Right atrium auricular region (tissue), 2 donors: ENCODE results near the gene DMRT1. TPM values are rescaled to one million over a fixed set of nuclear protein-coding genes. Genes with fewer than 3 reads are reported as not detected.

Experiments used
- DNase-seq: peaks from one replicate; pipeline ENCODE4 v3.0.0-alpha.2; 2019; ENCODE audit warnings: low spot score
- H3K27ac ChIP-seq, 2 donors: fragments of 200-600 bp; sonication (generic); 1 replicate in 1 of 2; 2 replicates in 1 of 2; pipeline ENCODE4 v1.5.1; 2016 to 2019
- H3K27me3 ChIP-seq, 2 donors: fragments of 200-600 bp; sonication (generic); one replicate each; pipeline versions ENCODE4 v1.5.1 to v1.6.0; 2017 to 2019
- H3K36me3 ChIP-seq: fragments of 200-600 bp; sonication (generic); one replicate; pipeline ENCODE4 v1.5.1; 2016
- H3K4me1 ChIP-seq, 2 donors: fragments of 200-600 bp; sonication (generic); one replicate each; pipeline versions ENCODE4 v1.5.1 to v1.6.0; 2017 to 2019
- H3K4me3 ChIP-seq, 2 donors: fragments of 200-600 bp; sonication (generic); 1 replicate in 1 of 2; 2 replicates in 1 of 2; pipeline ENCODE4 v1.5.1; 2017 to 2019; ENCODE audit warnings: mild to moderate bottlenecking in 1 of 2, moderate library complexity in 1 of 2
- H3K9me3 ChIP-seq, 2 donors: fragments of 200-600 bp; sonication (generic); one replicate each; pipeline ENCODE4 v1.5.1; 2019
- total RNA-seq, 2 donors: library from RNA; depleted of rRNA; stranded (reverse); fragments of >200 nt; gene quantifications; one replicate each; pipeline ENCODE4 v1.1.0, GENCODE V29; 2016
- TF ChIP-seq, protein P1 (sequence below), 2 donors: fragments of 200-600 bp; sonication (generic); IDR thresholded peaks; one replicate each; pipeline ENCODE4 v1.5.1; 2019; ENCODE audit warnings: antibody characterized with exemption in 2 of 2

The DMRT1 gene
- total RNA-seq, 2 donors from 2014 or later = not detected

DNA sequence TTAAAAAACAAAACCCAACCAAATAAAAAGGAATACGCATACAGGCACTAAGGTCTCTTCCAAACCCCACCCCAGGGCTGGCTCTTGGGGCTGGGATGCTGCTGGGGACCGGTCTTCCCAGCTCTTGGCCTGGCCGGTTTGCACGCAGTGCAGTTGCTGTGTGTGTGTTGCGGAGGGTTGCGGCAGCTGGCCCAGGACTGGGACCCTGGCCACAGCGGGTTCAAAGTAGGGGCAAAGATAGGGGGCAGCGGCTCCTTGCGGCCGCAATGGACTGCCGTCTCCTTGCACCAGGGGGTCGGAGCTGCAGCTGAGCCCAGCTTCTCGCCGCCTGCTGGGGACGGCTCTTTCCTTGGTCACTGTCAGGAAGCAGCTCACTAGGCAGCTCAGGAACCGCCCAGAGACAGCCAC is 140.0 kb downstream of the DMRT1 start:
- H3K27me3 ChIP-seq = peaks cover 17 to 28% of the 10 kb centered on the region in 2 donors
- DNase-seq = no peak
- no peak overlapping the region for H3K27ac ChIP-seq

DNA sequence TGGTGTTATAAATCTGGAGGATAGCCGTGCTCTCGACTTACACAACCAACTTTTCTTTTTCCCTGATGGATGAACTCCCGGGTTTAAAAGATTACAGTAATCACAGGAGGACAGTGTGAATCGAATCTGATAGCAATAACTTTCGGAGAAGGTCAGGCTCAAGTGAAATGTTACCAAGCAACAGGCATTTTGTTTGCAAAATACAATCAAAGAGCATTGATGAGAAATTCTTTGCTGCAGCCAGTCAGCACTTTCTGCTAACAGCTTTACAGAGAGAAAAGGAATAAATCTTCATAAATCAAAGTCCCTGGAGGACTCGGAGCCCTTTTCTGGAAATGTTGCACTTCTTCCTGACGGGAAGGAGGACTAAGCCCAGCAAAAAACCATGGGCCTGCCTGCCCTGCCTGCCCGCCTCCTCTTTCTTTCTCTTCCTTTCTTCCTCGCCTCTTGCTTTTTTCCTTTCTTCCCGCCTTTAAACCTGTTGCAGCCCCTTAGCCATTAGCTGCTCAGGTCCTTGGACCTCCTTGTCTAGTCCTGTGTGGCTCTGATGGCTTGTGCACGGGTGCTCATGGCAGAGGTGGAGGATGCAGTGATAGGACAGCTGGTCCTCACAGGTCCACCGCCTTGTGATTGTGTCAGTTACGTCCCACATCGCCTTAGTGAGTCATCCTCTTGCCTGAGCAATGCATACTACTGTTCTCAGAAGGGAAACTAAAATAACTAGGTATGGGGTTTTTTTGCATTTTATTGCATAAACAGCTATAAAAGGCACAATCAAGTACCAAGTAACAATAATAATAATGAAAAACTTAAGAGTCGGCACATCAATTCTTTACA is 141.1 kb downstream of the DMRT1 start:
- no peak for DNase-seq
- Histone ChIP-seq H3K9me3 (no peaks in the 10 kb centered on the region), H3K27ac (no peak overlapping the region), H3K27me3 (peaks cover 14 to 20% of the 10 kb centered on the region in 2 donors), H3K36me3 (no peaks in the 10 kb centered on the region), H3K4me1 (no peaks in the 10 kb centered on the region), H3K4me3 (no peak overlapping the region)
- TF ChIP-seq, protein P1, sequence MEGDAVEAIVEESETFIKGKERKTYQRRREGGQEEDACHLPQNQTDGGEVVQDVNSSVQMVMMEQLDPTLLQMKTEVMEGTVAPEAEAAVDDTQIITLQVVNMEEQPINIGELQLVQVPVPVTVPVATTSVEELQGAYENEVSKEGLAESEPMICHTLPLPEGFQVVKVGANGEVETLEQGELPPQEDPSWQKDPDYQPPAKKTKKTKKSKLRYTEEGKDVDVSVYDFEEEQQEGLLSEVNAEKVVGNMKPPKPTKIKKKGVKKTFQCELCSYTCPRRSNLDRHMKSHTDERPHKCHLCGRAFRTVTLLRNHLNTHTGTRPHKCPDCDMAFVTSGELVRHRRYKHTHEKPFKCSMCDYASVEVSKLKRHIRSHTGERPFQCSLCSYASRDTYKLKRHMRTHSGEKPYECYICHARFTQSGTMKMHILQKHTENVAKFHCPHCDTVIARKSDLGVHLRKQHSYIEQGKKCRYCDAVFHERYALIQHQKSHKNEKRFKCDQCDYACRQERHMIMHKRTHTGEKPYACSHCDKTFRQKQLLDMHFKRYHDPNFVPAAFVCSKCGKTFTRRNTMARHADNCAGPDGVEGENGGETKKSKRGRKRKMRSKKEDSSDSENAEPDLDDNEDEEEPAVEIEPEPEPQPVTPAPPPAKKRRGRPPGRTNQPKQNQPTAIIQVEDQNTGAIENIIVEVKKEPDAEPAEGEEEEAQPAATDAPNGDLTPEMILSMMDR (IDR thresholded peaks at IDR 0.05) = no peak

More for the DNA sequence above, 140.0 kb downstream of the DMRT1 start:
- no peak overlapping the region for H3K4me3 ChIP-seq
- TF ChIP-seq, protein P1 (IDR thresholded peaks at IDR 0.05) = no peak
- peaks cover 0 to 5% of the 10 kb centered on the region in 2 donors for H3K4me1 ChIP-seq
- H3K9me3 ChIP-seq = no peaks in the 10 kb centered on the region
- H3K36me3 ChIP-seq = no peaks in the 10 kb centered on the region

DNA sequence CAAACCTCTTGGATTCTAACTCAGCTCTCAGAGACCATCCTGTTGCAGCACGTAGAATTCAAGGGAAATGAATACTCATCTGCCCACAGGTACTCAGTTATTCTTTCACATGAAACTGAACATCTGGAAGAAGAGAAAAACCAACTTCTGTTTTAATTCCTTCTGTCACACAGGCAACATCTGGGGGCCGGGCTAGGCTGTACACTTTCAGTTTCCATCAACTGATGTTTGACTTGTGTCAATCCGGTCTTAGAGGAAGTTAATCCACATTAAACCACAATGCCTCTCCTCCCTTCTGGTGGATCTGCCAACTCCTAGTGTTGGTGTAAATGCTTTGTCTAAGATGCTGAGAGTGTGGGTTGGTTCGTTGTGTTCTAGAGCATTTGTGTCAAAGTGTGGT is 152.5 kb downstream of the DMRT1 start:
- TF ChIP-seq, protein P1 (IDR thresholded peaks at IDR 0.05) = no peak
- Histone ChIP-seq H3K36me3 (no peaks in the 10 kb centered on the region), H3K4me1 (no peaks in the 10 kb centered on the region), H3K4me3 (no peak overlapping the region), H3K9me3 (no peaks in the 10 kb centered on the region), H3K27ac (no peak overlapping the region), H3K27me3 (peaks cover 0 to 4% of the 10 kb centered on the region in 2 donors)
- no peak for DNase-seq

DNA sequence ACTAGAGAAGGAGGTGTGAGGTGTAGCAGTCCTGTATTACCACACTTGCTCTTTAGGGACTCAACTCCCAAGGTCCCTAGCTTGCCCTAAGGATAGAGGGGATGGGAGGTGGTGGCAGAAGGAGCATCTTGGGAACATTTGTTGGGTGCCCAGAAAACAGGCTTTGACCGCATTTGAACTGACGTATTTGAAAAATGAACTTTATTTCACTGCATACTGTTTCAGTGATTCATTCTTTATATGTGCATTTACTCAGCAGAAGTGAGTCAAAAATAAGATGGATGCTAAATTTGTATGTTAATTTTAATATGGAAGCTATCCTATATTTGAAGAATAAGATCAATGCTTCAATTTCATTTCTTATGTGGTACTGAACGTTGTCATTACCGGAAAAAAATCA is 153.7 kb downstream of the DMRT1 start:
- no peak for DNase-seq
- H3K27me3 ChIP-seq = no peaks in the 10 kb centered on the region
- no peaks in the 10 kb centered on the region for H3K4me1 ChIP-seq
- no peaks in the 10 kb centered on the region for H3K36me3 ChIP-seq
- TF ChIP-seq, protein P1 (IDR thresholded peaks at IDR 0.05) = no peak
- H3K9me3 ChIP-seq = no peaks in the 10 kb centered on the region
- no peak overlapping the region for H3K27ac ChIP-seq
- no peak overlapping the region for H3K4me3 ChIP-seq

DNA sequence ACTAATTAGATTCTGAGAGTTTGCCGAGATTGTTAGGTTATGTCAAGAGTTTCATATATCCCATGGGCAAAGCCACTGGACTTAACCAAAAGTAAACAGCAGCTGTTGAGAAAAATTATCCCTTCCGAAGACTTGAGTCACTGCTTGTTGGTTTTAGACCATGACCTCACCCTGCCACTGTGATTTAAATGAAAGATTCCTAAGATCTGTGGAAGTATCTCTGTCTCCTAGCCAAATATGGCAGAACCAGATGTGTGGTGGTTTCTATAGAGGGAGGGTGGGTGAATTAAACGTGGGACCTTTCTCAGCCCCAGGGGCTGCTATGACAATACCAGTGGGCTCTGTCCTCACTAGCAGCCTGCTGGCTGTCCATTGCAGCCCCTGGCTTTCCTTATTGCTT is 154.3 kb downstream of the DMRT1 start:
- no peaks in the 10 kb centered on the region for H3K36me3 ChIP-seq
- H3K27me3 ChIP-seq = no peaks in the 10 kb centered on the region
- no peaks in the 10 kb centered on the region for H3K9me3 ChIP-seq
- H3K27ac ChIP-seq = no peak overlapping the region
- no peak overlapping the region for H3K4me3 ChIP-seq
- TF ChIP-seq, protein P1 (IDR thresholded peaks at IDR 0.05) = no peak
- H3K4me1 ChIP-seq = no peaks in the 10 kb centered on the region
- DNase-seq = no peak
